IMR-90 (cell line): ENCODE data around the gene PLXNA4. TPM values are rescaled to one million over a fixed set of nuclear protein-coding genes. Genes with fewer than 3 reads are reported as not detected.
A peak's percentile ranks its signal among the peaks of the same experiment; 100 is the strongest.

Experiments
- ATAC-seq: fragments of 200-7000 bp; cut with Tn5 transposase; 2 replicates; pipeline ENCODE4 v1.9.1; 2020; ENCODE audit warnings: low read depth, mild to moderate bottlenecking, moderate library complexity
- BruUV-seq: library from RNA; stranded (reverse); fragments of 400-500 nt; replicated peaks from 2 replicates; lab custom pipeline; 2021; lab: Mats Ljungman, UMichigan
- CTCF ChIA-PET: fragments of 300-600 bp; formaldehyde crosslinking; extraction: SDS; loops from one replicate; lab custom pipeline; 2021; ENCODE audit warnings: antibody characterized with exemption; lab: Yijun Ruan, JAX
- POLR2A ChIA-PET: fragments of 300-600 bp; sonication (Branson Sonifier 250); formaldehyde crosslinking; loops from one replicate; lab custom pipeline; 2022; ENCODE audit warnings: antibody characterized with exemption; ENCODE audit not compliant: unreplicated experiment; lab: Charles Lee
- DNase-seq: peaks from one replicate; pipeline ENCODE4 v3.0.0; 2013
- H2AFZ ChIP-seq: replicated peaks from 2 replicates; pipeline ENCODE3; 2013; ENCODE audit warnings: low read length, mild to moderate bottlenecking; ENCODE audit not compliant: poor library complexity
- H2AK5ac ChIP-seq: 2 replicates; pipeline ENCODE4 v1.6.1; 2013; ENCODE audit warnings: low read depth, low read length, inconsistent platforms
- H2AK9ac ChIP-seq: replicated peaks from 2 replicates; pipeline ENCODE3; 2013; ENCODE audit warnings: mild to moderate bottlenecking, low read depth, low read length, moderate library complexity; ENCODE audit not compliant: poor library complexity
- H2BK120ac ChIP-seq: 2 replicates; pipeline ENCODE4 v1.6.1; 2013; ENCODE audit warnings: low read depth, low read length, inconsistent platforms
- H2BK15ac ChIP-seq: 3 replicates; pipeline ENCODE4 v1.6.1; 2013; ENCODE audit warnings: low read depth, low read length, inconsistent platforms
- H2BK20ac ChIP-seq: 2 replicates; pipeline ENCODE4 v1.6.1; 2013; ENCODE audit warnings: low read depth, mild to moderate bottlenecking, inconsistent platforms, low read length, moderate library complexity
- H2BK5ac ChIP-seq: 2 replicates; pipeline ENCODE4 v1.6.1; 2013; ENCODE audit warnings: mild to moderate bottlenecking, low read depth, low read length, inconsistent platforms; ENCODE audit not compliant: poor library complexity, severe bottlenecking
- H3K14ac ChIP-seq: replicated peaks from 2 replicates; pipeline ENCODE4 v1.6.1; 2013; ENCODE audit warnings: low read depth, low read length, inconsistent platforms
- H3K18ac ChIP-seq: 2 replicates; pipeline ENCODE4 v1.6.1; 2013; ENCODE audit warnings: low read depth, low read length, control low read depth
- H3K23ac ChIP-seq: 2 replicates; pipeline ENCODE4 v1.6.1; 2013; ENCODE audit warnings: low read depth, low read length, inconsistent platforms
- H3K27ac ChIP-seq: 2 replicates; pipeline ENCODE4 v1.5.1; 2013; ENCODE audit warnings: mild to moderate bottlenecking, control low read depth, low read length; ENCODE audit not compliant: insufficient read depth
- H3K27me3 ChIP-seq: 2 replicates; pipeline ENCODE4 v1.6.1; 2013; ENCODE audit warnings: low read length; ENCODE audit not compliant: control insufficient read depth, insufficient read depth
- H3K36me3 ChIP-seq: 2 replicates; pipeline ENCODE4 v1.6.1; 2013; ENCODE audit warnings: low read length, mixed read lengths; ENCODE audit not compliant: control insufficient read depth, insufficient read depth
- H3K4ac ChIP-seq: 2 replicates; pipeline ENCODE4 v1.6.1; 2013; ENCODE audit warnings: low read depth, low read length, inconsistent platforms
- H3K4me1 ChIP-seq: 2 replicates; pipeline ENCODE4 v1.6.1; 2013; ENCODE audit warnings: low read length, mixed read lengths; ENCODE audit not compliant: control insufficient read depth, insufficient read depth
- H3K4me2 ChIP-seq: 2 replicates; pipeline ENCODE4 v1.6.1; 2013; ENCODE audit warnings: low read depth, mild to moderate bottlenecking, control low read depth, low read length, moderate library complexity
- H3K4me3 ChIP-seq: 2 replicates; pipeline ENCODE4 v1.5.1; 2013; ENCODE audit warnings: low read depth, mild to moderate bottlenecking, control low read depth, low read length, moderate library complexity; ENCODE audit not compliant: insufficient read depth
- H3K56ac ChIP-seq: 2 replicates; pipeline ENCODE4 v1.6.1; 2013; ENCODE audit warnings: low read length, inconsistent platforms; ENCODE audit not compliant: insufficient read depth; ENCODE audit errors: extremely low read depth
- H3K79me1 ChIP-seq, 2 experiments: 2 replicates each; pipeline ENCODE4 v1.6.1; 2013; ENCODE audit warnings: low read length in 2 of 2, inconsistent platforms in 1 of 2, low read depth in 1 of 2
- H3K9ac ChIP-seq: 2 replicates; pipeline ENCODE4 v1.6.1; 2013; ENCODE audit warnings: low read depth, low read length, control low read depth
- H3K9me1 ChIP-seq: 2 replicates; pipeline ENCODE4 v1.6.1; 2013; ENCODE audit warnings: low read length, inconsistent platforms; ENCODE audit not compliant: insufficient read depth
- H3K9me3 ChIP-seq: 2 replicates; pipeline ENCODE4 v1.6.1; 2013; ENCODE audit warnings: low read length; ENCODE audit not compliant: control insufficient read depth, insufficient read depth
- H4K20me1 ChIP-seq: 2 replicates; pipeline ENCODE4 v1.6.1; 2013; ENCODE audit warnings: low read length, inconsistent platforms; ENCODE audit not compliant: insufficient read depth
- H4K5ac ChIP-seq: 2 replicates; pipeline ENCODE4 v1.6.1; 2013; ENCODE audit warnings: mild to moderate bottlenecking, low read depth, low read length, control low read depth
- H4K8ac ChIP-seq, 2 experiments: 2 replicates each; pipeline ENCODE4 v1.6.1; 2013; ENCODE audit warnings: low read depth in 2 of 2, low read length in 2 of 2, control low read depth in 1 of 2, inconsistent platforms in 1 of 2
- H4K91ac ChIP-seq: 2 replicates; pipeline ENCODE4 v1.6.1; 2013; ENCODE audit warnings: low read depth, low read length, inconsistent platforms; ENCODE audit not compliant: insufficient read depth
- BHLHE40 ChIP-seq: fragments of 150-350 bp; IDR thresholded peaks from 2 replicates; pipeline ENCODE4 v1.6.1; 2016; ENCODE audit warnings: mild to moderate bottlenecking, low read depth, low read length
- CEBPB ChIP-seq: IDR thresholded peaks from 2 replicates; pipeline ENCODE4 v1.6.1; 2012; ENCODE audit warnings: low read depth, low read length, improper control_type of control experiment
- CHD1 ChIP-seq: IDR thresholded peaks from 2 replicates; pipeline ENCODE4 v1.6.1; 2012; ENCODE audit warnings: low read depth, low read length, improper control_type of control experiment
- FOS ChIP-seq: fragments of 150-350 bp; IDR thresholded peaks from 2 replicates; pipeline ENCODE4 v1.6.1; 2016; ENCODE audit warnings: low read depth, low read length
- MAFK ChIP-seq: IDR thresholded peaks from 2 replicates; pipeline ENCODE4 v1.6.1; 2012; ENCODE audit warnings: low read depth, low read length, improper control_type of control experiment
- MAZ ChIP-seq: IDR thresholded peaks from 2 replicates; pipeline ENCODE4 v1.6.1; 2012; ENCODE audit warnings: low read depth, mild to moderate bottlenecking, low read length, improper control_type of control experiment, moderate library complexity, borderline replicate concordance
- MXI1 ChIP-seq: IDR thresholded peaks from 2 replicates; pipeline ENCODE4 v1.6.1; 2012; ENCODE audit warnings: low read depth, mild to moderate bottlenecking, low read length, moderate library complexity, borderline replicate concordance
- NFE2L2 ChIP-seq: fragments of 150-350 bp; IDR thresholded peaks from 2 replicates; pipeline ENCODE4 v1.6.1; 2016; ENCODE audit warnings: low read depth, mild to moderate bottlenecking, low read length
- POLR2A ChIP-seq: IDR thresholded peaks from 2 replicates; pipeline ENCODE4 v1.6.1; 2012; ENCODE audit warnings: mild to moderate bottlenecking, low read depth, low read length
- RAD21 ChIP-seq: IDR thresholded peaks from 2 replicates; pipeline ENCODE4 v1.6.1; 2012; ENCODE audit warnings: low read length, improper control_type of control experiment
- RCOR1 ChIP-seq: IDR thresholded peaks from 2 replicates; pipeline ENCODE4 v1.6.1; 2012; ENCODE audit warnings: mild to moderate bottlenecking, low read length, improper control_type of control experiment; ENCODE audit not compliant: insufficient replicate concordance
- RFX5 ChIP-seq: IDR thresholded peaks from 2 replicates; pipeline ENCODE4 v1.8.0; 2012; ENCODE audit warnings: low read depth, mild to moderate bottlenecking, low read length, moderate library complexity
- SMC3 ChIP-seq: fragments of 150-350 bp; IDR thresholded peaks from 2 replicates; pipeline ENCODE4 v1.6.1; 2016; ENCODE audit warnings: low read depth, mild to moderate bottlenecking, antibody characterized with exemption, low read length, moderate library complexity
- WGBS, 2 experiments: methylation state at CpG; one replicate each; pipeline versions ENCODE4 v1.1.5 to v1.1.7; 2013; ENCODE audit warnings: missing lambda C conversion rate in 2 of 2; ENCODE audit not compliant: insufficient read length in 1 of 2; ENCODE audit errors: extremely low coverage in 2 of 2; 5-methylcytosine and 5-hydroxymethylcytosine counted together
- dilution Hi-C: fragments of 300-500 bp; cut with HindIII; formaldehyde crosslinking; loops from one replicate; pipeline ENCODE4 v1.14.3; 2018; ENCODE audit warnings: low sequenced_read_pairs; ENCODE audit not compliant: unreplicated experiment
- in situ Hi-C: fragments of 300-500 bp; cut with MboI; formaldehyde crosslinking; loops from 3 replicates; pipeline ENCODE4 v1.14.3; 2019; ENCODE audit warnings: low sequenced_read_pairs, inconsistent platforms, mixed read lengths
- intact Hi-C: fragments of 100-400 bp; cut with micrococcal nuclease; formaldehyde crosslinking; loops from 2 replicates; pipeline ENCODE4 v1.10.0; 2022
- polyA plus RNA-seq, 3 experiments: library from polyadenylated mRNA; depleted of rRNA; stranded (reverse); fragments of >200 nt; gene quantifications; 2 replicates each; pipeline ENCODE4 v1.2.3, GENCODE V29; 2012; ENCODE audit warnings: low replicate concordance in 1 of 3
- total RNA-seq: library from RNA; depleted of rRNA; stranded (reverse); fragments of >200 nt; gene quantifications from 2 replicates; pipeline ENCODE4 v1.2.3, GENCODE V29; 2012
- TF ChIP-seq, protein P1 (sequence below): fragments of 150-350 bp; IDR thresholded peaks from 2 replicates; pipeline ENCODE4 v1.6.1; 2016; ENCODE audit warnings: low read depth, mild to moderate bottlenecking, low read length, moderate library complexity, borderline replicate concordance
- TF ChIP-seq, protein P2 (sequence below): fragments of 150-350 bp; IDR thresholded peaks from 2 replicates; pipeline ENCODE4 v1.6.1; 2017; ENCODE audit warnings: mild to moderate bottlenecking, antibody characterized with exemption, low read length, low read depth
- TF ChIP-seq, protein P3 (sequence below): conservative IDR thresholded peaks from 2 replicates; pipeline ENCODE4 v1.5.1; 2012; ENCODE audit warnings: mild to moderate bottlenecking, low read depth, low read length, improper control_type of control experiment

PLXNA4 gene
- total and polyA plus RNA-seq, 2 of the 4 experiments (the other 2 are of a cell fraction), result under 0.01 TPM

DNA sequence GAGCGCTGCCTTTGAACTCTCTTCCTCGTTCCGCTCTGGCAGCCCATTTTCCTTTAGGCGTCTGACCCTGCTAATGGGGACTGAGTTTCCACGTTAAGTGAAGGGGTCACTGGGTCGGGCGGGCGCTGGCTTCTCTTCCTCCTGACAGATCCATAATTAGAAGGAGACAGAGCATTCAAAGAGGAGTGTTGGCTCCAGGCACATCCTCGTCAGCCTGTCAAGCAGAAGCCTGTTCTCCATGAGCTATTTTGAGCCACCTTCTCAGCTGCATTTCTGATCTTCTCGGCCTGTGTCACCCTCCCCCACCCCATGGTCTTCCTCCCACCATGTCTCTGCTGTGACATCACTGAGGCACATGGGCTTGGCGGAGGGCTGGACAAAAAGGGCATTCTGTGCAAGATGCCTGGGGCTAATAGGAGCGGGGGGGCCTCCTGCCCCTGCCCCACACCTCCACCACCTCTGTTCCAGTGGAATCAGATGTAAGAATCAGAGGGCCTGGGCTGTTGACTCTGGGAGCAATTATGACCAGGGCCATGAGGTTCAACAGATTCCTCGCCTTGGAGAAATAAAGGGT lies 248.1 kb downstream of the PLXNA4 start:
- no peak overlapping the region for H2BK120ac ChIP-seq
- H3K9ac ChIP-seq, result no peak overlapping the region
- H2AFZ ChIP-seq, result no peak overlapping the region
- intact Hi-C loops (no loop called here), dilution Hi-C loops (no loop called here), in situ Hi-C loops (loop anchor here (10.0 kb wide), 1 partner anchor 247 kb away; the partner anchor contains the start of gene PLXNA4)
- no peaks in the 10 kb centered on the region for H3K79me1 ChIP-seq
- H3K56ac ChIP-seq, result no peak overlapping the region
- ATAC-seq, result no peak
- no peaks in the 10 kb centered on the region for H3K4me1 ChIP-seq
- no peak overlapping the region for H3K4me2 ChIP-seq
- no peak overlapping the region for H3K23ac ChIP-seq
- no peak overlapping the region for H2BK5ac ChIP-seq
- no peak for TF ChIP-seq SMC3
- no peak for TF ChIP-seq POLR2A
- no peak for TF ChIP-seq MAZ
- no peak for TF ChIP-seq RCOR1
- no peak for TF ChIP-seq CEBPB
- TF ChIP-seq, protein P1, sequence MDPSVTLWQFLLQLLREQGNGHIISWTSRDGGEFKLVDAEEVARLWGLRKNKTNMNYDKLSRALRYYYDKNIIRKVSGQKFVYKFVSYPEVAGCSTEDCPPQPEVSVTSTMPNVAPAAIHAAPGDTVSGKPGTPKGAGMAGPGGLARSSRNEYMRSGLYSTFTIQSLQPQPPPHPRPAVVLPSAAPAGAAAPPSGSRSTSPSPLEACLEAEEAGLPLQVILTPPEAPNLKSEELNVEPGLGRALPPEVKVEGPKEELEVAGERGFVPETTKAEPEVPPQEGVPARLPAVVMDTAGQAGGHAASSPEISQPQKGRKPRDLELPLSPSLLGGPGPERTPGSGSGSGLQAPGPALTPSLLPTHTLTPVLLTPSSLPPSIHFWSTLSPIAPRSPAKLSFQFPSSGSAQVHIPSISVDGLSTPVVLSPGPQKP, result no peak
- TF ChIP-seq, protein P2, sequence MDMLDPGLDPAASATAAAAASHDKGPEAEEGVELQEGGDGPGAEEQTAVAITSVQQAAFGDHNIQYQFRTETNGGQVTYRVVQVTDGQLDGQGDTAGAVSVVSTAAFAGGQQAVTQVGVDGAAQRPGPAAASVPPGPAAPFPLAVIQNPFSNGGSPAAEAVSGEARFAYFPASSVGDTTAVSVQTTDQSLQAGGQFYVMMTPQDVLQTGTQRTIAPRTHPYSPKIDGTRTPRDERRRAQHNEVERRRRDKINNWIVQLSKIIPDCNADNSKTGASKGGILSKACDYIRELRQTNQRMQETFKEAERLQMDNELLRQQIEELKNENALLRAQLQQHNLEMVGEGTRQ, result no peak
- TF ChIP-seq RAD21, result no peak
- TF ChIP-seq, protein P3, sequence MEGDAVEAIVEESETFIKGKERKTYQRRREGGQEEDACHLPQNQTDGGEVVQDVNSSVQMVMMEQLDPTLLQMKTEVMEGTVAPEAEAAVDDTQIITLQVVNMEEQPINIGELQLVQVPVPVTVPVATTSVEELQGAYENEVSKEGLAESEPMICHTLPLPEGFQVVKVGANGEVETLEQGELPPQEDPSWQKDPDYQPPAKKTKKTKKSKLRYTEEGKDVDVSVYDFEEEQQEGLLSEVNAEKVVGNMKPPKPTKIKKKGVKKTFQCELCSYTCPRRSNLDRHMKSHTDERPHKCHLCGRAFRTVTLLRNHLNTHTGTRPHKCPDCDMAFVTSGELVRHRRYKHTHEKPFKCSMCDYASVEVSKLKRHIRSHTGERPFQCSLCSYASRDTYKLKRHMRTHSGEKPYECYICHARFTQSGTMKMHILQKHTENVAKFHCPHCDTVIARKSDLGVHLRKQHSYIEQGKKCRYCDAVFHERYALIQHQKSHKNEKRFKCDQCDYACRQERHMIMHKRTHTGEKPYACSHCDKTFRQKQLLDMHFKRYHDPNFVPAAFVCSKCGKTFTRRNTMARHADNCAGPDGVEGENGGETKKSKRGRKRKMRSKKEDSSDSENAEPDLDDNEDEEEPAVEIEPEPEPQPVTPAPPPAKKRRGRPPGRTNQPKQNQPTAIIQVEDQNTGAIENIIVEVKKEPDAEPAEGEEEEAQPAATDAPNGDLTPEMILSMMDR, result no peak
- TF ChIP-seq RFX5, result no peak
- TF ChIP-seq CHD1, result no peak
- TF ChIP-seq FOS, result no peak
- TF ChIP-seq NFE2L2, result no peak
- no peak for TF ChIP-seq MXI1
- TF ChIP-seq BHLHE40, result no peak
- TF ChIP-seq MAFK, result no peak
- no peaks in the 10 kb centered on the region for H4K20me1 ChIP-seq
- POLR2A ChIA-PET, result no interaction called here
- H4K5ac ChIP-seq, result no peak overlapping the region
- no peak for DNase-seq
- CTCF ChIA-PET, result no interaction called here
- H3K4ac ChIP-seq, result no peak overlapping the region
- H4K8ac ChIP-seq, result no peak overlapping the region
- no peak overlapping the region for H2AK5ac ChIP-seq
- H3K36me3 ChIP-seq, result no peaks in the 10 kb centered on the region
- no peak overlapping the region for H3K4me3 ChIP-seq
- H3K9me1 ChIP-seq, result no peaks in the 10 kb centered on the region
- H4K91ac ChIP-seq, result no peak overlapping the region
- no peak overlapping the region for H3K27ac ChIP-seq
- WGBS, 2 experiments, result no CpG with 5 or more reads among the region's 13 CpGs
- no peaks in the 10 kb centered on the region for H3K9me3 ChIP-seq
- H2BK15ac ChIP-seq, result no peak overlapping the region
- H3K18ac ChIP-seq, result no peak overlapping the region
- H3K27me3 ChIP-seq, result no peaks in the 10 kb centered on the region; the same call in 1 of the 2 replicates
- no TSS peak for BruUV-seq
- H2BK20ac ChIP-seq, result no peak overlapping the region
- H3K14ac ChIP-seq, result no peak overlapping the region
- H2AK9ac ChIP-seq, result peak overlapping the region; percentile 16
